HepG2 (cell line): ENCODE data around the gene ACACB. TPM values are rescaled to one million over a fixed set of nuclear protein-coding genes. Genes with fewer than 3 reads are reported as not detected.

ENCODE experiments used
- ATM ChIP-seq: fragments of 450-650 bp; IDR thresholded peaks from 2 replicates; pipeline ENCODE4 v1.7.1; 2017; ENCODE audit warnings: mild to moderate bottlenecking, borderline replicate concordance
- HDAC1 ChIP-seq: sonication (generic); formaldehyde crosslinking; IDR thresholded peaks from 2 replicates; pipeline ENCODE4 v1.5.1; 2020; ENCODE audit warnings: mild to moderate bottlenecking, missing genetic modification reagents
- HIVEP1 ChIP-seq: sonication (generic); formaldehyde crosslinking; IDR thresholded peaks from 2 replicates; pipeline ENCODE4 v1.4.0; 2020; ENCODE audit warnings: mild to moderate bottlenecking, missing genetic modification reagents
- KLF9 ChIP-seq: IDR thresholded peaks from 2 replicates; pipeline ENCODE4 v1.6.1; 2016; ENCODE audit warnings: low read depth
- MTA1 ChIP-seq: sonication (generic); formaldehyde crosslinking; IDR thresholded peaks from 2 replicates; pipeline ENCODE4 v1.4.0; 2020; ENCODE audit warnings: missing genetic modification reagents, mild to moderate bottlenecking, borderline replicate concordance
- SAP130 ChIP-seq: IDR thresholded peaks from 2 replicates; pipeline ENCODE4 v1.6.1; 2016; ENCODE audit warnings: low read depth
- SMAD3 ChIP-seq: sonication (generic); formaldehyde crosslinking; IDR thresholded peaks from 2 replicates; pipeline ENCODE4 v1.4.0; 2020; ENCODE audit warnings: missing genetic modification reagents
- SRF ChIP-seq: IDR thresholded peaks from 2 replicates; pipeline ENCODE4 v1.6.1; 2011; ENCODE audit warnings: mild to moderate bottlenecking, low read depth, low read length, moderate library complexity
- XBP1 ChIP-seq: sonication (generic); formaldehyde crosslinking; IDR thresholded peaks from 2 replicates; pipeline ENCODE4 v1.5.0; 2020; ENCODE audit warnings: missing genetic modification reagents
- YY1 ChIP-seq: IDR thresholded peaks from 2 replicates; pipeline ENCODE4 v1.6.1; 2011; ENCODE audit warnings: low read length, low read depth, moderate library complexity, mild to moderate bottlenecking; ENCODE audit not compliant: insufficient read depth, insufficient replicate concordance
- ZFP36L1 ChIP-seq: sonication (generic); formaldehyde crosslinking; IDR thresholded peaks from 2 replicates; pipeline ENCODE4 v1.8.0; 2022; ENCODE audit warnings: mild to moderate bottlenecking, missing genetic modification reagents, moderate library complexity
- ZFP82 ChIP-seq: sonication (generic); formaldehyde crosslinking; IDR thresholded peaks from 2 replicates; pipeline ENCODE4 v1.5.1; 2020; ENCODE audit warnings: mild to moderate bottlenecking, missing genetic modification reagents, borderline replicate concordance
- ZKSCAN1 ChIP-seq: fragments of 150-350 bp; IDR thresholded peaks from 2 replicates; pipeline ENCODE4 v1.6.1; 2014; ENCODE audit warnings: low read length
- ZNF350 ChIP-seq: sonication (generic); formaldehyde crosslinking; IDR thresholded peaks from 2 replicates; pipeline ENCODE4 v1.4.0; 2020; ENCODE audit warnings: mild to moderate bottlenecking, low read depth, missing genetic modification reagents, borderline replicate concordance
- ZNF644 ChIP-seq: IDR thresholded peaks from 2 replicates; pipeline ENCODE4 v1.6.1; 2016; ENCODE audit warnings: low read depth
- ZNF724P ChIP-seq: sonication (generic); formaldehyde crosslinking; IDR thresholded peaks from 2 replicates; pipeline ENCODE4 v1.8.0; 2022; ENCODE audit warnings: missing genetic modification reagents, borderline replicate concordance
- ZNF776 ChIP-seq: sonication (generic); formaldehyde crosslinking; IDR thresholded peaks from 2 replicates; pipeline ENCODE4 v1.4.0; 2020; ENCODE audit warnings: mild to moderate bottlenecking, missing genetic modification reagents
- polyA plus RNA-seq, 8 experiments: library from polyadenylated mRNA; depleted of rRNA in 3 of 8; stranded (reverse) in 7 of 8; unstranded in 1 of 8; fragments of >200 nt; fragmentation: Illumina TruSeq in 4 of 8; extraction: Trizol in 4 of 8; gene quantifications; 2 replicates each; pipeline versions ENCODE4 v1.2.1 to v1.2.3, GENCODE V29; 2011 to 2016; ENCODE audit warnings: low read depth in 4 of 8, missing spikeins in 1 of 8, mixed read lengths in 1 of 8; ENCODE audit not compliant: insufficient read depth in 1 of 8
- total RNA-seq, 5 experiments: library from RNA; depleted of rRNA; stranded (reverse); fragments of >200 nt; fragmentation: Illumina TruSeq; extraction: Trizol; gene quantifications; 2 replicates each; pipeline ENCODE4 v1.2.3, GENCODE V29; 2016; ENCODE audit warnings: low read depth in 1 of 5
- TF ChIP-seq, protein P1 (sequence below): sonication (generic); formaldehyde crosslinking; IDR thresholded peaks from 2 replicates; pipeline ENCODE4 v1.4.0; 2020; ENCODE audit warnings: missing genetic modification reagents, mild to moderate bottlenecking, borderline replicate concordance
- TF ChIP-seq, protein P2 (sequence below): sonication (generic); formaldehyde crosslinking; conservative IDR thresholded peaks from 2 replicates; pipeline ENCODE4 v1.8.0; 2022; ENCODE audit warnings: low read depth, missing genetic modification reagents
- TF ChIP-seq, protein P3 (sequence below): sonication (generic); formaldehyde crosslinking; conservative IDR thresholded peaks from 2 replicates; pipeline ENCODE4 v1.8.0; 2022; ENCODE audit warnings: missing genetic modification reagents
- TF ChIP-seq, protein P4 (sequence below): sonication (generic); formaldehyde crosslinking; IDR thresholded peaks from 2 replicates; pipeline ENCODE4 v1.4.0; 2020; ENCODE audit warnings: mild to moderate bottlenecking, missing genetic modification reagents
- TF ChIP-seq, protein P5 (sequence below): sonication (generic); formaldehyde crosslinking; IDR thresholded peaks from 2 replicates; pipeline ENCODE4 v1.4.0; 2020; ENCODE audit warnings: missing genetic modification reagents, borderline replicate concordance

Gene ACACB
- total and polyA plus RNA-seq, 2 of the 13 experiments (the other 11 are each of a cell fraction or from before 2014, with no cell fraction given), result 6.2 to 8.6 TPM

DNA sequence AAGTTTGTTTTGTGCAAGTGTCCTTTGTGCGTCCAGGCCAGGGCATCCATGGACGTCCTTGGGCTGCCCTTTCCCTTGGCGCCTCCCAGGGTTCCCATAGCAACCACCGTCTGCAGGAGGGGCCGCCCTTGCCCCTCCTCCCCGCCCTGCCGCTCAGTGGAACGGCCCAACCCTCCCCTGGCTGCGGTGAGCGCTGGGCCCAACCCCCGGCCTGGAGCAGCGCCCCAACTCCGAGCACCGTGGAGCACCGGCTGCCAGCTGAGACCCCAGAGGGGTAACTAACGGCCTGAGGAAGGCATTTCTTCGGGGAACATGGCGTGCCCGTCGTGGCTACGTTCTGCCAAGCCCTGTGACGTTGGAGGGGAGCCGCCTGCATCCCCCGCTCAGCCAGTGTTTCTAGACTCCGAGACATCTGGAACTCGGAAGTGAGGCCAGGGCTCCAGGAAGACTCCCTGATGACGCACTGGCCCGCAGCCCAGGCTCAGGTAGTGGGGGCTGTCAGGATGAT lies 5.3 kb upstream of the ACACB start (continued):
- TF ChIP-seq SRF (no peak), MTA1 (CRISPR knock-in tag) (peak; percentile 60; the same call in 1 of the 2 replicates), ATM (no peak), SAP130 (CRISPR knock-in tag) (peak; percentile 92), ZNF350 (CRISPR knock-in tag) (peak; percentile 63; the same call in 1 of the 2 replicates), HIVEP1 (CRISPR knock-in tag) (peak; percentile 75), ZNF724P (CRISPR knock-in tag) (no peak), ZFP82 (CRISPR knock-in tag) (no peak), YY1 (peak; percentile 33), KLF9 (CRISPR knock-in tag) (no peak), HDAC1 (CRISPR knock-in tag) (peak; percentile 80; the same call in 1 of the 2 replicates), SMAD3 (no peak), ZKSCAN1 (no peak), XBP1 (no peak), ZNF776 (CRISPR knock-in tag) (no peak), ZNF644 (CRISPR knock-in tag) (no peak), ZFP36L1 (CRISPR knock-in tag) (no peak)
- TF ChIP-seq, protein P1, sequence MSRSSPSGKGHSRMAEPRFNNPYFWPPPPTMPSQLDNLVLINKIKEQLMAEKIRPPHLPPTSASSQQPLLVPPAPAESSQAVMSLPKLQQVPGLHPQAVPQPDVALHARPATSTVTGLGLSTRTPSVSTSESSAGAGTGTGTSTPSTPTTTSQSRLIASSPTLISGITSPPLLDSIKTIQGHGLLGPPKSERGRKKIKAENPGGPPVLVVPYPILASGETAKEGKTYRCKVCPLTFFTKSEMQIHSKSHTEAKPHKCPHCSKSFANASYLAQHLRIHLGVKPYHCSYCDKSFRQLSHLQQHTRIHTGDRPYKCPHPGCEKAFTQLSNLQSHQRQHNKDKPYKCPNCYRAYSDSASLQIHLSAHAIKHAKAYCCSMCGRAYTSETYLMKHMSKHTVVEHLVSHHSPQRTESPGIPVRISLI (CRISPR knock-in tag), result no peak
- TF ChIP-seq, protein P2, sequence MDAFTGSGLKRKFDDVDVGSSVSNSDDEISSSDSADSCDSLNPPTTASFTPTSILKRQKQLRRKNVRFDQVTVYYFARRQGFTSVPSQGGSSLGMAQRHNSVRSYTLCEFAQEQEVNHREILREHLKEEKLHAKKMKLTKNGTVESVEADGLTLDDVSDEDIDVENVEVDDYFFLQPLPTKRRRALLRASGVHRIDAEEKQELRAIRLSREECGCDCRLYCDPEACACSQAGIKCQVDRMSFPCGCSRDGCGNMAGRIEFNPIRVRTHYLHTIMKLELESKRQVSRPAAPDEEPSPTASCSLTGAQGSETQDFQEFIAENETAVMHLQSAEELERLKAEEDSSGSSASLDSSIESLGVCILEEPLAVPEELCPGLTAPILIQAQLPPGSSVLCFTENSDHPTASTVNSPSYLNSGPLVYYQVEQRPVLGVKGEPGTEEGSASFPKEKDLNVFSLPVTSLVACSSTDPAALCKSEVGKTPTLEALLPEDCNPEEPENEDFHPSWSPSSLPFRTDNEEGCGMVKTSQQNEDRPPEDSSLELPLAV (CRISPR knock-in tag), result no peak
- TF ChIP-seq, protein P3, sequence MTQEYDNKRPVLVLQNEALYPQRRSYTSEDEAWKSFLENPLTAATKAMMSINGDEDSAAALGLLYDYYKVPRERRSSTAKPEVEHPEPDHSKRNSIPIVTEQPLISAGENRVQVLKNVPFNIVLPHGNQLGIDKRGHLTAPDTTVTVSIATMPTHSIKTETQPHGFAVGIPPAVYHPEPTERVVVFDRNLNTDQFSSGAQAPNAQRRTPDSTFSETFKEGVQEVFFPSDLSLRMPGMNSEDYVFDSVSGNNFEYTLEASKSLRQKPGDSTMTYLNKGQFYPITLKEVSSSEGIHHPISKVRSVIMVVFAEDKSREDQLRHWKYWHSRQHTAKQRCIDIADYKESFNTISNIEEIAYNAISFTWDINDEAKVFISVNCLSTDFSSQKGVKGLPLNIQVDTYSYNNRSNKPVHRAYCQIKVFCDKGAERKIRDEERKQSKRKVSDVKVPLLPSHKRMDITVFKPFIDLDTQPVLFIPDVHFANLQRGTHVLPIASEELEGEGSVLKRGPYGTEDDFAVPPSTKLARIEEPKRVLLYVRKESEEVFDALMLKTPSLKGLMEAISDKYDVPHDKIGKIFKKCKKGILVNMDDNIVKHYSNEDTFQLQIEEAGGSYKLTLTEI (CRISPR knock-in tag), result no peak
- TF ChIP-seq, protein P4, sequence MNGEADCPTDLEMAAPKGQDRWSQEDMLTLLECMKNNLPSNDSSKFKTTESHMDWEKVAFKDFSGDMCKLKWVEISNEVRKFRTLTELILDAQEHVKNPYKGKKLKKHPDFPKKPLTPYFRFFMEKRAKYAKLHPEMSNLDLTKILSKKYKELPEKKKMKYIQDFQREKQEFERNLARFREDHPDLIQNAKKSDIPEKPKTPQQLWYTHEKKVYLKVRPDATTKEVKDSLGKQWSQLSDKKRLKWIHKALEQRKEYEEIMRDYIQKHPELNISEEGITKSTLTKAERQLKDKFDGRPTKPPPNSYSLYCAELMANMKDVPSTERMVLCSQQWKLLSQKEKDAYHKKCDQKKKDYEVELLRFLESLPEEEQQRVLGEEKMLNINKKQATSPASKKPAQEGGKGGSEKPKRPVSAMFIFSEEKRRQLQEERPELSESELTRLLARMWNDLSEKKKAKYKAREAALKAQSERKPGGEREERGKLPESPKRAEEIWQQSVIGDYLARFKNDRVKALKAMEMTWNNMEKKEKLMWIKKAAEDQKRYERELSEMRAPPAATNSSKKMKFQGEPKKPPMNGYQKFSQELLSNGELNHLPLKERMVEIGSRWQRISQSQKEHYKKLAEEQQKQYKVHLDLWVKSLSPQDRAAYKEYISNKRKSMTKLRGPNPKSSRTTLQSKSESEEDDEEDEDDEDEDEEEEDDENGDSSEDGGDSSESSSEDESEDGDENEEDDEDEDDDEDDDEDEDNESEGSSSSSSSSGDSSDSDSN (CRISPR knock-in tag), result peak; percentile 75
- TF ChIP-seq, protein P5, sequence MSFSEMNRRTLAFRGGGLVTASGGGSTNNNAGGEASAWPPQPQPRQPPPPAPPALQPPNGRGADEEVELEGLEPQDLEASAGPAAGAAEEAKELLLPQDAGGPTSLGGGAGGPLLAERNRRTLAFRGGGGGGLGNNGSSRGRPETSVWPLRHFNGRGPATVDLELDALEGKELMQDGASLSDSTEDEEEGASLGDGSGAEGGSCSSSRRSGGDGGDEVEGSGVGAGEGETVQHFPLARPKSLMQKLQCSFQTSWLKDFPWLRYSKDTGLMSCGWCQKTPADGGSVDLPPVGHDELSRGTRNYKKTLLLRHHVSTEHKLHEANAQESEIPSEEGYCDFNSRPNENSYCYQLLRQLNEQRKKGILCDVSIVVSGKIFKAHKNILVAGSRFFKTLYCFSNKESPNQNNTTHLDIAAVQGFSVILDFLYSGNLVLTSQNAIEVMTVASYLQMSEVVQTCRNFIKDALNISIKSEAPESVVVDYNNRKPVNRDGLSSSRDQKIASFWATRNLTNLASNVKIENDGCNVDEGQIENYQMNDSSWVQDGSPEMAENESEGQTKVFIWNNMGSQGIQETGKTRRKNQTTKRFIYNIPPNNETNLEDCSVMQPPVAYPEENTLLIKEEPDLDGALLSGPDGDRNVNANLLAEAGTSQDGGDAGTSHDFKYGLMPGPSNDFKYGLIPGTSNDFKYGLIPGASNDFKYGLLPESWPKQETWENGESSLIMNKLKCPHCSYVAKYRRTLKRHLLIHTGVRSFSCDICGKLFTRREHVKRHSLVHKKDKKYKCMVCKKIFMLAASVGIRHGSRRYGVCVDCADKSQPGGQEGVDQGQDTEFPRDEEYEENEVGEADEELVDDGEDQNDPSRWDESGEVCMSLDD (CRISPR knock-in tag), result peak; percentile 71; the same call in 1 of the 2 replicates
